Activated CD8-positive, alpha-beta T cell treated with anti-CD3 and anti-CD28 coated beads, Interleukin-2, amount 10 ng/mL, durations not matched to agents 7 days and 5 days (primary cell): ENCODE results near the gene PYGB. TPM values are rescaled to one million over a fixed set of nuclear protein-coding genes. Genes with fewer than 3 reads are reported as not detected.

Experiments used
- ATAC-seq: fragments of 150-1000 bp; cut with Tn5 transposase; one replicate; pipeline ENCODE4 v1.10.0; 2021; ENCODE audit warnings: moderate library complexity
- CTCF ChIA-PET: fragments of 350-600 bp; sonication (Branson Sonifier 250); formaldehyde crosslinking; loops from one replicate; lab custom pipeline; 2021; ENCODE audit warnings: antibody characterized with exemption; lab: Charles Lee
- POLR2A ChIA-PET: fragments of 350-600 bp; sonication (Branson Sonifier 250); formaldehyde crosslinking; loops from one replicate; lab custom pipeline; 2021; ENCODE audit warnings: antibody characterized with exemption; lab: Charles Lee
- DNase-seq: peaks from one replicate; pipeline ENCODE4 v3.0.0-alpha.2; 2020
- H3K27ac Mint-ChIP-seq: one replicate; pipeline ENCODE4 v1.8.0; 2021; ENCODE audit warnings: mild to moderate bottlenecking, mixed read lengths
- H3K27me3 Mint-ChIP-seq: one replicate; pipeline ENCODE4 v1.8.0; 2021; ENCODE audit warnings: low read depth, mixed read lengths
- H3K36me3 Mint-ChIP-seq: one replicate; pipeline ENCODE4 v1.8.0; 2021; ENCODE audit warnings: low read depth, mixed read lengths
- H3K4me1 Mint-ChIP-seq: one replicate; pipeline ENCODE4 v1.8.0; 2021; ENCODE audit warnings: low read depth, mixed read lengths
- H3K4me3 Mint-ChIP-seq: one replicate; pipeline ENCODE4 v1.8.0; 2021; ENCODE audit warnings: mild to moderate bottlenecking, mixed read lengths
- H3K9me3 Mint-ChIP-seq: one replicate; pipeline ENCODE4 v1.8.0; 2022; ENCODE audit warnings: mixed read lengths; ENCODE audit not compliant: insufficient read depth
- total RNA-seq, 2 experiments: library from RNA; stranded (reverse); gene quantifications; one replicate each; pipeline ENCODE4 v1.2.3, GENCODE V29; 2021

Gene PYGB
- total RNA-seq, 2 experiments from 2014 or later: 33.9 TPM

DNA sequence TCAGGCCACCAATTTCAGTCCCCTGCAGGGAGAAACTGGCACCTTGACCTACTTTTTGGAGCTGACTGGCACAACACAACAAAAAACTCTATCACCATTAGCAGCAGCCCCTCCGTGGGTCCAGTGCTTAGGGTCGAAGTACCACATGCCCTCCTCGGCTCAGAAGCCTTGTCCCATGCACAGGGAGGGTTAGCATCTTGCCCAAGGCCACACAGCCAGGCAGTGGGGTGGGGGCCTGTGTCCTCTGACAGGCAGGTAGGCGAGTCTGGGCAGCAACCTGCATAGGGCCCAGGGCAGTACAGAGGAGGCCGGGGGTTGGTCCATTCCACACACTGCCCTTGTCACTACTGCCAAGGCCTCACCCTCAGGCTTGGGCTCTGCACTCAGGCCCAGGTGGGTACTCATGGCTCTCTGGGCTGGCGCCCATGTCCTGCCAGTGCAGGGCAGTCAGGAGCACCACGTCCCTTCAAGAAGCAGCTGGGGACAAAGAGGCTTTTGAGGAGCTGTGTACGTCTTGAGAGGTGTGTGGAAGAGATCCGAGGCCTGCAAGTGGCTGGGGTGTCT lies 53.6 kb downstream of the PYGB start:
- ChIA-PET CTCF (interaction anchor here (3.8 kb wide), 1 partner anchor 98 kb away, joined by 16 read pairs; no protein-coding TSS in a partner anchor), POLR2A (no interaction called here)
- H3K27me3 Mint-ChIP-seq: no peaks in the 10 kb centered on the region
- H3K27ac Mint-ChIP-seq: no peak overlapping the region
- ATAC-seq (no peak), DNase-seq (no peak)
- H3K9me3 Mint-ChIP-seq: no peaks in the 10 kb centered on the region
- no peaks in the 10 kb centered on the region for H3K4me1 Mint-ChIP-seq
- no peaks in the 10 kb centered on the region for H3K36me3 Mint-ChIP-seq
- no peak overlapping the region for H3K4me3 Mint-ChIP-seq

- H3K36me3 Mint-ChIP-seq: peaks cover 3% of the 10 kb centered on the region
- POLR2A ChIA-PET: no interaction called here
- no peaks in the 10 kb centered on the region for H3K9me3 Mint-ChIP-seq
- H3K27me3 Mint-ChIP-seq: no peaks in the 10 kb centered on the region
- H3K27ac Mint-ChIP-seq: no peak overlapping the region
- no peak for DNase-seq
- H3K4me1 Mint-ChIP-seq: no peaks in the 10 kb centered on the region
- CTCF ChIA-PET: no interaction called here
- no peak for ATAC-seq
- H3K4me3 Mint-ChIP-seq: no peak overlapping the region
Observed at GRCh38 chr20:25302596-25302995, 54.7 kb downstream of the PYGB start.

GRCh38 chr20:25303292-25304024 lies 55.6 kb downstream of the PYGB start:
- H3K36me3 Mint-ChIP-seq: peaks cover 5% of the 10 kb centered on the region
- H3K4me1 Mint-ChIP-seq: no peaks in the 10 kb centered on the region
- DNase-seq (no peak), ATAC-seq (no peak)
- ChIA-PET POLR2A (no interaction called here), CTCF (no interaction called here)
- no peaks in the 10 kb centered on the region for H3K9me3 Mint-ChIP-seq
- no peak overlapping the region for H3K4me3 Mint-ChIP-seq
- H3K27ac Mint-ChIP-seq: no peak overlapping the region
- no peaks in the 10 kb centered on the region for H3K27me3 Mint-ChIP-seq

- Mint-ChIP-seq H3K36me3 (peaks cover 5% of the 10 kb centered on the region), H3K9me3 (no peaks in the 10 kb centered on the region), H3K27ac (no peak overlapping the region), H3K27me3 (no peaks in the 10 kb centered on the region), H3K4me1 (peaks cover 2% of the 10 kb centered on the region), H3K4me3 (no peak overlapping the region)
- no peak for ATAC-seq
- POLR2A ChIA-PET: no interaction called here
- CTCF ChIA-PET: no interaction called here
- no peak for DNase-seq
Observed at GRCh38 chr20:25304025-25304549, 56.2 kb downstream of the PYGB start.

- no peaks in the 10 kb centered on the region for H3K27me3 Mint-ChIP-seq
- H3K9me3 Mint-ChIP-seq: no peaks in the 10 kb centered on the region
- POLR2A ChIA-PET: no interaction called here
- ATAC-seq (no peak), DNase-seq (no peak)
- no peak overlapping the region for H3K4me3 Mint-ChIP-seq
- H3K4me1 Mint-ChIP-seq: peaks cover 29% of the 10 kb centered on the region
- CTCF ChIA-PET: interaction anchor here (0.6 to 1.2 kb wide), 2 partner anchors 11 to 92 kb away, joined by 4 read pairs; no protein-coding TSS in a partner anchor
- no peak overlapping the region for H3K27ac Mint-ChIP-seq
- H3K36me3 Mint-ChIP-seq: peaks cover 8% of the 10 kb centered on the region
Observed at GRCh38 chr20:25306991-25307903, 59.4 kb downstream of the PYGB start.

DNA sequence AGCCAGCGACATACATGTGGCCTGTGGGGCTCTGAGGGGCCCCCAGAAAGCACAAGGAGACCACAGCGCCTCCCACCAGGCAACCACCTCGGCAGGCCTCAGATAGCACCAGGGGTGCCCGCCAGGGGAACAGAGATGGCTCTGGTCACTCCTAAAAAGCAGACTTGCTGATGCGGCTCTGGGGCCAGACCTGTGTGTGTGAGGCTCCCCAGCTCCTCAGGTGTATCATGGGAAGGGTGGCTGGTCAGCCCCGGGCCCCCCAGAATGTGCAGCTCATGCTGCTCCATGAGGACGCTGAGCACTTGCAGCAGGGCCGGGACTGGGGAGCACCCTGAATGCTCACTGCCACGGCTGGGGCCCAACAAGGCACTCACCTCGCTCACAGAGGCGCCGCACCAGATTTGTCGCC lies 60.2 kb downstream of the PYGB start:
- no peak for ATAC-seq
- no peak for DNase-seq
- no peaks in the 10 kb centered on the region for H3K27me3 Mint-ChIP-seq
- no peaks in the 10 kb centered on the region for H3K9me3 Mint-ChIP-seq
- ChIA-PET POLR2A (no interaction called here), CTCF (interaction anchor here (0.6 to 1.2 kb wide), 3 partner anchors 12 to 91 kb away, joined by 3 to 4 read pairs (median 4); no protein-coding TSS in a partner anchor)
- peaks cover 30% of the 10 kb centered on the region for H3K4me1 Mint-ChIP-seq
- H3K27ac Mint-ChIP-seq: no peak overlapping the region
- no peak overlapping the region for H3K4me3 Mint-ChIP-seq
- H3K36me3 Mint-ChIP-seq: peaks cover 8% of the 10 kb centered on the region

DNA sequence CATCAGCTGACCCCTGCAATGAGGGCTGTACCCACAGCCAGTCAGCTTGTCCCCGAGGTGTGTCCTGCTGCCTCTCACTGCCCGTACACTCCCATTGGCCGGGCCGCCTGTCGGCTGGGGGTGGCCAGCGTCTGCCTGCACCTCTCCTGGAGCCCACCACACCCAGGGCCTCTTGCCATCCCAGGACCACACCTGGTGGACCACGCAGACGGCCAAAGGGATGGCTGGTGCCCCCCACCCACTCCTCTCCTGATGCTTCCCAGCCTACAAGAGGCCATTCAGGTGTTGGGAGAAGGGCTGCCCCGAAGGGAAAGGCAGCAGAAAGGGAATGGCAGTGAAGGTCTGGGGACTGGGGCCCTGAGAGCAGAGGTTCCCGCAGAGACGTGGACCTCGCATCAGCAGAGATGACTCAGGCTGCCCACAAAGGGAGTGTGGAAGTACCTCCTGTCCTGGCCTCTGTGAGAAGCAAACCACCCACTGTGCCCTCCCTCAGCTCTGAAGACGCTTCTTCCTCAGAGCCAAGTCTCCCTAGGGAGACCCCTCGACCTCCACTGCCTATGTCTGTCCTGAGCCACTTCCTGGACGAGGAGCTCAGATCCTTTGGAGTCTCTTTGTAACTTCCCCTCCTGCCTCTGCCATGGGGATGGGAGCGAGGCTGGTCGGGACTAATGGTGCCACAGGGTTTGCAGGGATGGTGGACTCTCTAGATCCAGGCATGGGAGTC lies 60.9 kb downstream of the PYGB start:
- Mint-ChIP-seq H3K9me3 (no peaks in the 10 kb centered on the region), H3K27me3 (no peaks in the 10 kb centered on the region), H3K4me1 (peaks cover 35% of the 10 kb centered on the region), H3K4me3 (no peak overlapping the region), H3K36me3 (peaks cover 10% of the 10 kb centered on the region), H3K27ac (peak overlapping the region; percentile 7)
- ATAC-seq: no peak
- no peak for DNase-seq
- ChIA-PET CTCF (interaction anchor here (1.3 to 1.5 kb wide), 2 partner anchors 13 to 90 kb away, joined by 3 to 10 read pairs; no protein-coding TSS in a partner anchor), POLR2A (interaction anchor here (1.2 kb wide), 1 partner anchor 10 kb away, joined by 5 read pairs; no protein-coding TSS in a partner anchor)

- CTCF ChIA-PET: interaction anchor here (1.3 to 1.5 kb wide), 2 partner anchors 14 to 89 kb away, joined by 3 to 10 read pairs; no protein-coding TSS in a partner anchor
- Mint-ChIP-seq H3K9me3 (no peaks in the 10 kb centered on the region), H3K4me1 (peaks cover 35% of the 10 kb centered on the region), H3K4me3 (no peak overlapping the region), H3K27ac (peak overlapping the region; percentile 46), H3K36me3 (peaks cover 10% of the 10 kb centered on the region), H3K27me3 (no peaks in the 10 kb centered on the region)
- ATAC-seq: no peak
- POLR2A ChIA-PET: interaction anchor here (1.2 to 1.3 kb wide), 2 partner anchors 10 to 98 kb away, joined by 5 read pairs; partner anchors contain the start of gene GINS1
- DNase-seq: no peak
Observed at GRCh38 chr20:25309395-25310267, 61.7 kb downstream of the PYGB start.

- ChIA-PET CTCF (interaction anchor here (0.7 to 1.3 kb wide), 5 partner anchors 29 to 99 kb away, joined by 3 to 11 read pairs (median 3); no protein-coding TSS in a partner anchor), POLR2A (interaction anchor here (1.2 to 1.3 kb wide), 2 partner anchors 11 to 97 kb away, joined by 5 read pairs; partner anchors contain the start of gene GINS1)
- DNase-seq (peak; percentile 63), ATAC-seq (peak; percentile 93)
- Mint-ChIP-seq H3K4me3 (peak overlapping the region; percentile 56), H3K36me3 (peaks cover 10% of the 10 kb centered on the region), H3K4me1 (peaks cover 37% of the 10 kb centered on the region), H3K27me3 (no peaks in the 10 kb centered on the region), H3K27ac (peak overlapping the region; percentile 91), H3K9me3 (no peaks in the 10 kb centered on the region)
Observed at GRCh38 chr20:25310268-25310920, 62.5 kb downstream of the PYGB start.
